HFFc6 (cell line): ENCODE data around the gene SEMA6A. TPM values are rescaled to one million over a fixed set of nuclear protein-coding genes. Genes with fewer than 3 reads are reported as not detected.

ENCODE experiments used
- DNase-seq: peaks from one replicate; pipeline ENCODE4 v3.0.0-alpha.2; 2018
- H3K27ac Mint-ChIP-seq: 2 replicates; pipeline ENCODE4 v1.8.0; 2020; ENCODE audit warnings: mild to moderate bottlenecking, mixed read lengths
- H3K27me3 Mint-ChIP-seq: 2 replicates; pipeline ENCODE4 v1.8.0; 2021; ENCODE audit warnings: mild to moderate bottlenecking, moderate library complexity, mixed read lengths; ENCODE audit not compliant: insufficient read depth
- H3K36me3 Mint-ChIP-seq: 2 replicates; pipeline ENCODE4 v1.8.0; 2021; ENCODE audit warnings: low read depth, mixed read lengths
- H3K4me1 Mint-ChIP-seq: 2 replicates; pipeline ENCODE4 v1.8.0; 2020; ENCODE audit warnings: low read depth, mixed read lengths
- H3K4me3 Mint-ChIP-seq: 2 replicates; pipeline ENCODE4 v1.8.0; 2020; ENCODE audit warnings: mild to moderate bottlenecking, moderate library complexity, mixed read lengths
- H3K9me3 Mint-ChIP-seq: 2 replicates; pipeline ENCODE4 v1.8.0; 2020; ENCODE audit warnings: mild to moderate bottlenecking, mixed read lengths
- total RNA-seq, 6 experiments: library from RNA; stranded (reverse); fragmentation: NEBNext Ultra II Directional; extraction: Animal tissue kit (Norgen Biotek cat#: 25700); gene quantifications; 2 replicates in 1 of 6; 3 replicates in 5 of 6; pipeline ENCODE4 v1.2.3, GENCODE V29; 2021
- TF ChIP-seq, protein P1 (sequence below): fragments of 200-600 bp; sonication (generic); IDR thresholded peaks from 2 replicates; pipeline ENCODE4 v1.5.0; 2021; ENCODE audit warnings: antibody characterized with exemption, mild to moderate bottlenecking

The SEMA6A gene
- total RNA-seq, 6 experiments from 2014 or later: 0.20 to 0.76 (median 0.44) TPM

DNA sequence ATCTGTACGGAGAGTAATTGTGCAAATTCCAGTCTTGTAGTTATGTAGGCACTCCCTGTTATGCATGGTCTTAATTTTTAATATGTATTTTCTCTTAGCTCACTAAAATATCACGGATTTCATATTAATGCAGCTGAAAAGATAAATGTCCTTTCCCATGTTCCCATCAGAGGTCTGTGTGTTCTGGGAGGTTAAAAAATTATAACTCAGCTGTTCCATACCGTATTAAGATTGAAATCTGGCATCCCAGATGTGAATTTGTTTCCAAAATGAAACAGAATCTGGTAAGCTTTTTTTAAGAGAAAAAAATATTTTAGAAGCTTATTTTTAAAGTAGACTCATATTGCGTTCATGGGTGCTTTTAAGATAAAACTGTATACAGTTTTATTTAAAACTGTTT lies 44.3 kb downstream of the SEMA6A start:
- Mint-ChIP-seq H3K4me3 (no peak overlapping the region), H3K9me3 (no peaks in the 10 kb centered on the region), H3K36me3 (no peaks in the 10 kb centered on the region), H3K27ac (no peak overlapping the region), H3K4me1 (no peaks in the 10 kb centered on the region), H3K27me3 (peaks cover 2% of the 10 kb centered on the region; the same call in 1 of the 2 replicates)
- DNase-seq: no peak
- TF ChIP-seq, protein P1, sequence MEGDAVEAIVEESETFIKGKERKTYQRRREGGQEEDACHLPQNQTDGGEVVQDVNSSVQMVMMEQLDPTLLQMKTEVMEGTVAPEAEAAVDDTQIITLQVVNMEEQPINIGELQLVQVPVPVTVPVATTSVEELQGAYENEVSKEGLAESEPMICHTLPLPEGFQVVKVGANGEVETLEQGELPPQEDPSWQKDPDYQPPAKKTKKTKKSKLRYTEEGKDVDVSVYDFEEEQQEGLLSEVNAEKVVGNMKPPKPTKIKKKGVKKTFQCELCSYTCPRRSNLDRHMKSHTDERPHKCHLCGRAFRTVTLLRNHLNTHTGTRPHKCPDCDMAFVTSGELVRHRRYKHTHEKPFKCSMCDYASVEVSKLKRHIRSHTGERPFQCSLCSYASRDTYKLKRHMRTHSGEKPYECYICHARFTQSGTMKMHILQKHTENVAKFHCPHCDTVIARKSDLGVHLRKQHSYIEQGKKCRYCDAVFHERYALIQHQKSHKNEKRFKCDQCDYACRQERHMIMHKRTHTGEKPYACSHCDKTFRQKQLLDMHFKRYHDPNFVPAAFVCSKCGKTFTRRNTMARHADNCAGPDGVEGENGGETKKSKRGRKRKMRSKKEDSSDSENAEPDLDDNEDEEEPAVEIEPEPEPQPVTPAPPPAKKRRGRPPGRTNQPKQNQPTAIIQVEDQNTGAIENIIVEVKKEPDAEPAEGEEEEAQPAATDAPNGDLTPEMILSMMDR: no peak

DNA sequence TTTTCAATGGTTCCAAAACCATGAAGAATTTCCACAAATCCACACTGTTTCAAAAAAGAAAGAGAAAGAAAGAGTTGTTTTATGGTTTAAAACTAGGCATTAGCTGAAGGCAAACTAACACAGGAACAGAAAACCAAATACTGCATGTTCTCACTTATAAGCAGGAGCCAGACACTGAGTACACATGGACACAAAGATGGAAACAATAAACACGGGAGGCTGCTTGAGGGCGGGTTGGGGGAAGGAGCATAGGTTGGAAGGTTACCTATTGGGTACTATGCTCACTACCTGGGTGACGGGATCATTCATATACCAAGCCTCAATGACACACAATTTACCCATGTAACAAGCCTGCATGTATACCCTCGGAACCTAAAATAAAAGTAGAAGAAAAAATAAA lies 45.0 kb downstream of the SEMA6A start:
- no peak overlapping the region for H3K4me3 Mint-ChIP-seq
- TF ChIP-seq, protein P1: no peak
- no peaks in the 10 kb centered on the region for H3K4me1 Mint-ChIP-seq
- H3K36me3 Mint-ChIP-seq: no peaks in the 10 kb centered on the region
- no peak overlapping the region for H3K27ac Mint-ChIP-seq
- peaks cover 2% of the 10 kb centered on the region; the same call in 1 of the 2 replicates for H3K27me3 Mint-ChIP-seq
- DNase-seq: no peak
- H3K9me3 Mint-ChIP-seq: no peaks in the 10 kb centered on the region

DNA sequence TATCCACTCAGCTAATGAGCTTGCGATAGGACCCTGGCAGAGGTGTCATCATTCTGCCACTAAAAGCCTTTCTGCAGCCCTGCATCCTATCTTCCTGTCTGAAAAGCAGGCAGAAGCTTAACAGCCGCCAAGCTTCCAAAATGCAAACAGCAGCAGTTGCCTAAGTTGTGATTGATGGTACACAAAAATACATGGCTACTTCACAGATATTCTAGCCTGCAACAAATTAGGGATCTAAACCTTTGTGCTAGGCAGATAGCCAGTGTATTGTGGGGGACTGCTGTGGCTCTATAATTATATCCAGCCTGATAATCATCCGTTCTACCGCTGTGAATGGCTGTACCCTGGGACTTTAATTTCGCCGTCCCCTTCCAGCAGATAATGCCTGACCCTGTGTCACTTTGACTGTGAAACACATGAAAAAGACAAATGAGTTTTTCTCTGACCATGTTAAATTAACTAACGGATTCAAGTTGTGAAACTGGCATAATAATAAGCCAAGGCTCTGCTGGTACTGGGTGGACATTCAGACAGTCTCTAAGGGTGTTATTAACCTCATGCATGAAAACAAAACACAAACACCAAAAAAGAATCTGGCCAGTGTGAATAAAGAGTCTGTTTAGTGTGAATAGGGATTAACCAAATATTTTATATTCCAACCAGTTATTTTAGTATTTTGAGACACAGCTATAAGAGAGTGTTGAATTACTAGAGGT lies 45.9 kb downstream of the SEMA6A start:
- TF ChIP-seq, protein P1: no peak
- Mint-ChIP-seq H3K36me3 (no peaks in the 10 kb centered on the region), H3K27me3 (peaks cover 2% of the 10 kb centered on the region; the same call in 1 of the 2 replicates), H3K4me1 (no peaks in the 10 kb centered on the region), H3K27ac (no peak overlapping the region), H3K4me3 (no peak overlapping the region), H3K9me3 (no peaks in the 10 kb centered on the region)
- DNase-seq: no peak

DNA sequence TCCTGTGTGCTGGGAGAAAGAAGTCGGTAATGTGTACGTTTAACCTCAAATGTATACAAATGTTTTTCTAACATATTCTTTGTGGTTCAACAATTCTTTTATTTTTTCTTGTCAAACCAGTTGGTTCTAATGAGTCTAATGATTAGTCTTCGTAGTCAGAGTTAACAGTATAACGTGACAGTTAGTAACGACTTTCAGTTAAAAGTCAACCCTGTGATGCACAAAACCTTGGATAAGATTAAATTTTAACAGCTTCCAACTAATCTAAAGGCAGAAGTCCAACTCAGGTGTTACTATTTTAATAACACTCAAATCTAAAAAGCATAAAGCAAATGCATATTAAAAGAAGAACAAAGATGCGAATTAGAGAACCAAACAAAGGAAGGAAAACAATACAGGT lies 47.0 kb downstream of the SEMA6A start:
- H3K36me3 Mint-ChIP-seq: no peaks in the 10 kb centered on the region
- peaks cover 2% of the 10 kb centered on the region; the same call in 1 of the 2 replicates for H3K27me3 Mint-ChIP-seq
- TF ChIP-seq, protein P1: no peak
- H3K9me3 Mint-ChIP-seq: no peaks in the 10 kb centered on the region
- DNase-seq: no peak
- H3K4me1 Mint-ChIP-seq: no peaks in the 10 kb centered on the region
- H3K27ac Mint-ChIP-seq: no peak overlapping the region
- H3K4me3 Mint-ChIP-seq: no peak overlapping the region

DNA sequence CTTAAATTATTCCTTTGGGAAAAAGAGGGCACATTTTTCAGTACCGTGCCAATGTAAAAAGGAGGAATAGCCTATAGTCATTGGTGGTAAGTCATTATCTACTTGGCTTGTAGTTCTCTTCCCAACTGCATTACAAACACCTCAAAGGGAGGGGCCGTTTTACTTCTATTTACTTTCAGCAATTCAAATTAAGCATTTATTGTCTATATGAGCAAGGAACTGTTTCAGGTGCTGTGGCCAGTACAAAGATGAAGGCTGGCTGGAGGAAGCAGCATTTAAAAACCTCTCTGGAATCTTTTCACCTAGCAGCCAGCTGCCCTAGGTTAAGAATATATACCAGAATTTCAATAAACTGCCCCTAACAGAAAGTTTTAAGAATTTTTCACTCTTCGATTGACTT lies 48.9 kb downstream of the SEMA6A start:
- no peak for DNase-seq
- Mint-ChIP-seq H3K27ac (no peak overlapping the region), H3K4me3 (no peak overlapping the region), H3K4me1 (no peaks in the 10 kb centered on the region), H3K36me3 (no peaks in the 10 kb centered on the region), H3K27me3 (peaks cover 2% of the 10 kb centered on the region; the same call in 1 of the 2 replicates), H3K9me3 (no peaks in the 10 kb centered on the region)
- TF ChIP-seq, protein P1: no peak
